AG10803 (cell line): ENCODE measurements around the gene NHSL2.
"Not testable (repeated sequence)": the region's sequence is repeated elsewhere in the genome, so short reads cannot be mapped to it uniquely, and the experiment has no call there.

Source experiments
- DNase-seq: peaks from one replicate; pipeline ENCODE4 v3.0.0; 2010; ENCODE audit warnings: low read depth
- H3K4me3 ChIP-seq: 2 replicates; pipeline ENCODE4 v1.5.1; 2011; ENCODE audit warnings: mild to moderate bottlenecking, low read length, control low read depth
- TF ChIP-seq, protein P1 (sequence below): conservative IDR thresholded peaks from 2 replicates; pipeline ENCODE4 v1.5.1; 2011; ENCODE audit warnings: mild to moderate bottlenecking, low read length, control low read depth, inconsistent platforms

The NHSL2 gene

DNA sequence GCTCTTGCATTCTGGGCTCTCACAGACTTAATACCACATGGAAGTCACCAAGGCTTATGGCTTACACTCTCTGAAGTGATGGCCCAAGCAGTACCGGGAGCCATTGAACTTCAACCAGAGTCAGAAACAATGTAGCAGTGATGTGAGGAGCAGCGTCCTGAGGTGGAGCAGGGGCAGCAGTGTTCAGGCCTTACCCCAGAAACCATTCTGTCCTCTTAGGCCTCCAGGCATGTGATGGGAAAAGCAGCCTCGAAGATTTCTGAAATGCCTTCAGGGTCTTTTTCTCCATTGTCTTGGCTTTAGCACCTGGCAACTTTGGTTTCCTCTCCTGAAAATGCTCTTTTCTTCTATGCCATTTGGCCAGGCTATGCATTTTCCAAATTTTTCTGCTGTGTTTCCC, 248.1 kb downstream of the NHSL2 start:
- no peak overlapping the region for H3K4me3 ChIP-seq
- DNase-seq: no peak
- TF ChIP-seq, protein P1, sequence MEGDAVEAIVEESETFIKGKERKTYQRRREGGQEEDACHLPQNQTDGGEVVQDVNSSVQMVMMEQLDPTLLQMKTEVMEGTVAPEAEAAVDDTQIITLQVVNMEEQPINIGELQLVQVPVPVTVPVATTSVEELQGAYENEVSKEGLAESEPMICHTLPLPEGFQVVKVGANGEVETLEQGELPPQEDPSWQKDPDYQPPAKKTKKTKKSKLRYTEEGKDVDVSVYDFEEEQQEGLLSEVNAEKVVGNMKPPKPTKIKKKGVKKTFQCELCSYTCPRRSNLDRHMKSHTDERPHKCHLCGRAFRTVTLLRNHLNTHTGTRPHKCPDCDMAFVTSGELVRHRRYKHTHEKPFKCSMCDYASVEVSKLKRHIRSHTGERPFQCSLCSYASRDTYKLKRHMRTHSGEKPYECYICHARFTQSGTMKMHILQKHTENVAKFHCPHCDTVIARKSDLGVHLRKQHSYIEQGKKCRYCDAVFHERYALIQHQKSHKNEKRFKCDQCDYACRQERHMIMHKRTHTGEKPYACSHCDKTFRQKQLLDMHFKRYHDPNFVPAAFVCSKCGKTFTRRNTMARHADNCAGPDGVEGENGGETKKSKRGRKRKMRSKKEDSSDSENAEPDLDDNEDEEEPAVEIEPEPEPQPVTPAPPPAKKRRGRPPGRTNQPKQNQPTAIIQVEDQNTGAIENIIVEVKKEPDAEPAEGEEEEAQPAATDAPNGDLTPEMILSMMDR: no peak

DNA sequence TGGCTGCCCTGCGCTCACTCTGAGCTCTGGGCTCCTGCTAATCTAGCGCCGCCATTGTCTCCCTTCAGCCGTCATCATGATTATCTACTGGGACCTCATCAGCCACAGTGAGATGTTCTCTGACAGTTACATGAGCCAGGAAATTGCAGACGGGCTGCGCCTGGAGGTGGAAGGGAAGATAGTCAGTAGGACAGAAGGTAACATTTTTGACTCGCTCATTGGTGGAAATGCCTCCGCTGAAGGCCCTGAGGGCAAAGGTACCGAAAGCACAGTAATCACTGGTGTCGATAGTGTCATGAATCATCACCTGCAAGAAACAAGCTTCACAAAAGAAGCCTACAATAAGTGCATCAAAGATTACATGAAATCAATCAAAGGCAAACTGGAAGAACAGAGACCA, 249.1 kb downstream of the NHSL2 start:
- H3K4me3 ChIP-seq: no peak overlapping the region
- TF ChIP-seq, protein P1: no peak
- no peak for DNase-seq

DNA sequence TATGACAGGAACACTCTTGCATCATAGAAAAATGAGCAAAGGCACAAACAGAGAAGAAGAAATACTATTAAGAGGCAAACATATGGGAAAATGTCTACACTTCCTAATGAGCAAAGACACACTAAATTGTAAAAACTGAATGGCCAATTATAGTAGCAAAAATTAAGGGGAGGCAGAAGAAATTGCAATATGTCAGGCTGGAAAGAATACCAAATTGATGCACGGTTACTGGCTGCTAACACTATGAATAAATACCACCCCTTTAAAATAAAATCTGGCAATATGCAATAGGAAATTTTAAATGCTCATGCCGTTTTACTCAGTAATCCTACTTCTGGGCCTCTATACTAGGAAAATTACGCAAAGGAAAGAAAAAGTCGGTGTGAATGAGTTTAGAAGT, 254.9 kb downstream of the NHSL2 start:
- no peak overlapping the region for H3K4me3 ChIP-seq
- TF ChIP-seq, protein P1: no peak
- no peak for DNase-seq

DNA sequence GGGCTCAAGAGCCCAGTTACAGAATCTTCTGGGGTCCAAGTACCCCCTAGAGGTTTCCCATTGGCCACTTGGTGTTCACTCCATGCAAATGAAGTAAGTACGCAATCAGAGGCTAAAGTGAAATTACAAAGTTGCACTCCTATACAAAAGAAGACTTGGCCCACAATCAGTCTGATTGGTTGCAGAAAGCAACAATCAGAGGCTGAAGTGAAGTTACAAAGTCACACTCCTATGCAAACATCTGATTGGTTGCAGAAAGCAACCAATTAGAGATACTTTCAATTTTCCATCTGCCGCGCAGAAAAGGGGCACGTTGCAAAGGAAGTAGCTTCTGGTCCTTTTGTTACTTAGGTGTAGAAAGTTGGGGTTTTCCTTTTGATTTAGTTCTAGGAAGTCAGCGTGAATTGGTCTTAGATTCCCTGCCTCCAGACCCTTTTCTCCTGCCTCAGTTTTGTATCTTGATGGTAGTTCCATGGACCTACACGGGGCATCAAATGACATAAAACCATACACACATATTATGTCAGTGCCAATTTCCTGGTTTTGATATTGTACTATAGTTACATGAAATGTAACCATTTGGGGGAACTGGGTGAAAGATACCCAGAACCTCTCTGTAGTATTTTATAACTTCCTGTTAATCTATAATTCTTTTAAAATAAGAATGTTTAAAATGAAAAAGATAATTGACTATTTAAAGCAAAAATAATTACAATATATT, 258.5 kb downstream of the NHSL2 start:
- DNase-seq: peak; percentile 38
- TF ChIP-seq, protein P1: no peak
- H3K4me3 ChIP-seq: peak overlapping the region; percentile 24

DNA sequence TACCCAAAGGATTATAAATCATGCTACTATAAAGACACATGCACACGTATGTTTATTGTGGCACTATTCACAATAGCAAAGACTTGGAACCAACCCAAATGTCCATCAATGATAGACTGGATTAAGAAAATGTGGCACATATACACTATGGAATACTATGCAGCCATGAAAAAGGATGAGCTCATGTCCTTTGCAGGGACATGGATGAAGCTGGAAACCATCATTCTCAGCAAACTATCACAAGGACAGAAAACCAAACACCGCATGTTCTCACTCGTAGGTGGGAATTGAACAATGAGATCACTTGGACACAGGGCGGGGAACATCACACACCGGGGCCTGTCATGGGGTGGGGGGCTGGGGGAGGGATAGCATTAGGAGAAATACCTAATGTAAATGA, 265.6 kb downstream of the NHSL2 start:
- DNase-seq, H3K4me3 ChIP-seq: not testable (repeated sequence)

DNA sequence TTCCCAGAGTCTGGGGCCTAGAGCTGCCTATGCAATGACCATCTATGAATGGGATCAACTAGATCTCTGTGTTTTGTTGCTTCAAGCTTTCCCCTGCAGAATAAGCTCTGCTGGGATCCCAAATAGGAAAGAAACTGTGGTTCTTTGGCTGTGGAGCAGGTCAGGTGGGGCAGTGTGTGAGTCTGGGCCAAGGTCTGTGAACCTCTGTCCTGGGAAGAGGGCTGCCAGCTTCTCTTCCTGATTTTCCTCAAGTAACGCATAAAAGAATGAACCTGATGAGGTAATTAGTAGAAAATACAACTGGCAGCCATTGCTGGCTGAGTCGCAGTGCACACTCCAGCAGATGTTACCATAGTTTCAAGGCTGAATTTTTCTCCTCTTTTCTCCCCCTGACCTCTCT, 266.3 kb downstream of the NHSL2 start:
- H3K4me3 ChIP-seq: no peak overlapping the region
- no peak for DNase-seq
- TF ChIP-seq, protein P1: no peak

DNA sequence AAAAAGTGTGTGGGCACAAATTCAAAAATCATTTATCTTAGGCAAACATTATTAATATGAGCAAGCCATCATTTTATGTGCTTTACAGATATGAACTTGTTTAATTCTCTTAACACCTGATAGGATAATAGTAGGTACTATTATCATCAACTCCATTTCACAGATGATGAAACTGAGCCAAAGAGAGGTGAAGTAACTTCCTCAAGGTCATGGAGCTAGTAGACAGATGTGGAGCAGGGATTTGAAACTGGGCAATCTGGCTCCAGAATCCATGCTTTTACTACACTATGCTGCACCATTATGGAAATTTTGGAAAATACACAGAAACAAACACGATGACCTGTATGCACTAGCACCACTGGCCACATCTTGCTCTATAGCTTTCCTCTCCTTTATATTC, 269.9 kb downstream of the NHSL2 start:
- no peak for DNase-seq
- peak overlapping the region; percentile 61; the same call in 1 of the 2 replicates for H3K4me3 ChIP-seq
- TF ChIP-seq, protein P1: no peak
